ENCODE measurements around the gene PAFAH1B1.
A peak's percentile ranks its signal among the peaks of the same experiment; 100 is the strongest.
"Not testable (repeated sequence)": the region's sequence is repeated elsewhere in the genome, so short reads cannot be mapped to it uniquely, and the experiment has no call there.

The PAFAH1B1 gene

GRCh38 chr17:2592971-2593820 is at the start of gene PAFAH1B1:
PAFAH1B1 (plus strand) TSS chr17:2593654; CDS start chr17:2638289, 44,635 bp downstream.
- DNase-seq (ENCODE audit: low read depth in 1 of 2, low spot score in 1 of 2): peak; percentile 93 to 95

GRCh38 chr17:2545393-2545792 is 48.1 kb upstream of the PAFAH1B1 start:
- DNase-seq (ENCODE audit: low read depth in 1 of 2, low spot score in 1 of 2): no peak

- no peak for DNase-seq (ENCODE audit: low read depth in 1 of 2, low spot score in 1 of 2)
Measured at GRCh38 chr17:2547176-2547575, 46.3 kb upstream of the PAFAH1B1 start.

- DNase-seq (ENCODE audit: low read depth in 1 of 2, low spot score in 1 of 2): not testable (repeated sequence)
Measured at GRCh38 chr17:2548026-2548425, 45.4 kb upstream of the PAFAH1B1 start.

- no peak for DNase-seq (ENCODE audit: low read depth in 1 of 2, low spot score in 1 of 2)
Measured at GRCh38 chr17:2549392-2550211, 43.9 kb upstream of the PAFAH1B1 start.

GRCh38 chr17:2551493-2551892 is 42.0 kb upstream of the PAFAH1B1 start:
- DNase-seq (ENCODE audit: low read depth in 1 of 2, low spot score in 1 of 2): no peak

- DNase-seq (ENCODE audit: low read depth in 1 of 2, low spot score in 1 of 2): no peak
Measured at GRCh38 chr17:2551928-2552327, 41.5 kb upstream of the PAFAH1B1 start.

- DNase-seq (ENCODE audit: low read depth in 1 of 2, low spot score in 1 of 2): no peak
Measured at GRCh38 chr17:2560658-2561057, 32.8 kb upstream of the PAFAH1B1 start.

GRCh38 chr17:2562162-2562858 is 31.1 kb upstream of the PAFAH1B1 start:
- no peak for DNase-seq (ENCODE audit: low read depth in 1 of 2, low spot score in 1 of 2)

- DNase-seq (ENCODE audit: low read depth in 1 of 2, low spot score in 1 of 2): no peak
Measured at GRCh38 chr17:2563061-2563460, 30.4 kb upstream of the PAFAH1B1 start.

GRCh38 chr17:2563543-2563942 is 29.9 kb upstream of the PAFAH1B1 start:
- DNase-seq (ENCODE audit: low read depth in 1 of 2, low spot score in 1 of 2): no peak

GRCh38 chr17:2564877-2565276 is 28.6 kb upstream of the PAFAH1B1 start:
- DNase-seq (ENCODE audit: low read depth in 1 of 2, low spot score in 1 of 2): no peak

- DNase-seq (ENCODE audit: low read depth in 1 of 2, low spot score in 1 of 2): no peak
Measured at GRCh38 chr17:2566056-2566455, 27.4 kb upstream of the PAFAH1B1 start.

GRCh38 chr17:2571523-2572303 is 21.7 kb upstream of the PAFAH1B1 start:
- DNase-seq (ENCODE audit: low read depth in 1 of 2, low spot score in 1 of 2): no peak

- not testable (repeated sequence) for DNase-seq (ENCODE audit: low read depth in 1 of 2, low spot score in 1 of 2)
Measured at GRCh38 chr17:2572304-2572609, 21.2 kb upstream of the PAFAH1B1 start.

GRCh38 chr17:2580151-2580550 is 13.3 kb upstream of the PAFAH1B1 start:
- DNase-seq (ENCODE audit: low read depth in 1 of 2, low spot score in 1 of 2): no peak

GRCh38 chr17:2580661-2581060 is 12.8 kb upstream of the PAFAH1B1 start:
- DNase-seq (ENCODE audit: low read depth in 1 of 2, low spot score in 1 of 2): no peak

GRCh38 chr17:2582493-2582892 is 11.0 kb upstream of the PAFAH1B1 start:
- DNase-seq (ENCODE audit: low read depth in 1 of 2, low spot score in 1 of 2): no peak

GRCh38 chr17:2591040-2591640 is 2.3 kb upstream of the PAFAH1B1 start:
- no peak for DNase-seq (ENCODE audit: low read depth in 1 of 2, low spot score in 1 of 2)
